ENCODE measurements around the gene HOXC6.
A peak's percentile ranks its signal among the peaks of the same experiment; 100 is the strongest.

The HOXC6 gene

GRCh38 chr12:54030889-54031471 is 2.7 kb downstream of the HOXC6 start:
- DNase-seq (ENCODE audit: low read depth), result no peak
- TF ChIP-seq CTCF (IDR thresholded peaks at IDR 0.05; ENCODE audit: low read depth, low read length, missing control alignments), result no peak
- H3K4me3 ChIP-seq (ENCODE audit: low read depth, low read length), result no peak overlapping the region
- in situ Hi-C loops (cut with HindIII; ENCODE audit: low sequenced_read_pairs), result no loop called here

- no peak overlapping the region for H3K4me3 ChIP-seq (ENCODE audit: low read depth, low read length)
- no peak for DNase-seq (ENCODE audit: low read depth)
- in situ Hi-C loops (cut with HindIII; ENCODE audit: low sequenced_read_pairs), result no loop called here
- no peak for TF ChIP-seq CTCF (IDR thresholded peaks at IDR 0.05; ENCODE audit: low read depth, low read length, missing control alignments)
Measured at GRCh38 chr12:54031480-54031879, 3.2 kb downstream of the HOXC6 start.

GRCh38 chr12:54032086-54032619 is 3.9 kb downstream of the HOXC6 start:
- no peak for DNase-seq (ENCODE audit: low read depth)
- TF ChIP-seq CTCF (IDR thresholded peaks at IDR 0.05; ENCODE audit: low read depth, low read length, missing control alignments), result no peak
- H3K4me3 ChIP-seq (ENCODE audit: low read depth, low read length), result no peak overlapping the region
- in situ Hi-C loops (cut with HindIII; ENCODE audit: low sequenced_read_pairs), result no loop called here

- peak; percentile 78 for TF ChIP-seq CTCF (IDR thresholded peaks at IDR 0.05; ENCODE audit: low read depth, low read length, missing control alignments)
- H3K4me3 ChIP-seq (ENCODE audit: low read depth, low read length), result no peak within 1 kb of the TSS
- in situ Hi-C loops (cut with HindIII; ENCODE audit: low sequenced_read_pairs), result no loop called here
- peak; percentile 6 for DNase-seq (ENCODE audit: low read depth)
Measured at GRCh38 chr12:54032627-54033100, 4.4 kb downstream of the HOXC6 start, which contains the start of gene HOXC5. Gene HOXC5, plus strand, starts transcription at chr12:54033050. Its CDS starts 73 bp downstream, at chr12:54033123.

- H3K4me3 ChIP-seq (ENCODE audit: low read depth, low read length), result no peak overlapping the region
- DNase-seq (ENCODE audit: low read depth), result no peak
- in situ Hi-C loops (cut with HindIII; ENCODE audit: low sequenced_read_pairs), result no loop called here
- TF ChIP-seq CTCF (IDR thresholded peaks at IDR 0.05; ENCODE audit: low read depth, low read length, missing control alignments), result no peak
Measured at GRCh38 chr12:54033106-54033979, 5.1 kb downstream of the HOXC6 start.

GRCh38 chr12:54033980-54034784 is 5.9 kb downstream of the HOXC6 start:
- no peak for TF ChIP-seq CTCF (IDR thresholded peaks at IDR 0.05; ENCODE audit: low read depth, low read length, missing control alignments)
- in situ Hi-C loops (cut with HindIII; ENCODE audit: low sequenced_read_pairs), result no loop called here
- DNase-seq (ENCODE audit: low read depth), result no peak

More at GRCh38 chr12:54033980-54034784, 5.9 kb downstream of the HOXC6 start:
- no peak overlapping the region for H3K4me3 ChIP-seq (ENCODE audit: low read depth, low read length)

Data from astrocyte of the cerebellum (primary cell).